GM18505 (cell line): ENCODE measurements around the gene CTDSPL.

ENCODE experiments used
- ATAC-seq: cut with Tn5 transposase; IDR thresholded peaks from one replicate; pipeline ENCODE4 v1.9.1; 2021; ENCODE audit not compliant: unreplicated experiment
- POLR2A ChIP-seq: IDR thresholded peaks from 4 replicates; pipeline ENCODE4 v1.6.1; 2011; ENCODE audit warnings: borderline replicate concordance; ENCODE audit not compliant: insufficient read depth, insufficient read length; ENCODE audit errors: extremely low read depth

CTDSPL gene

DNA sequence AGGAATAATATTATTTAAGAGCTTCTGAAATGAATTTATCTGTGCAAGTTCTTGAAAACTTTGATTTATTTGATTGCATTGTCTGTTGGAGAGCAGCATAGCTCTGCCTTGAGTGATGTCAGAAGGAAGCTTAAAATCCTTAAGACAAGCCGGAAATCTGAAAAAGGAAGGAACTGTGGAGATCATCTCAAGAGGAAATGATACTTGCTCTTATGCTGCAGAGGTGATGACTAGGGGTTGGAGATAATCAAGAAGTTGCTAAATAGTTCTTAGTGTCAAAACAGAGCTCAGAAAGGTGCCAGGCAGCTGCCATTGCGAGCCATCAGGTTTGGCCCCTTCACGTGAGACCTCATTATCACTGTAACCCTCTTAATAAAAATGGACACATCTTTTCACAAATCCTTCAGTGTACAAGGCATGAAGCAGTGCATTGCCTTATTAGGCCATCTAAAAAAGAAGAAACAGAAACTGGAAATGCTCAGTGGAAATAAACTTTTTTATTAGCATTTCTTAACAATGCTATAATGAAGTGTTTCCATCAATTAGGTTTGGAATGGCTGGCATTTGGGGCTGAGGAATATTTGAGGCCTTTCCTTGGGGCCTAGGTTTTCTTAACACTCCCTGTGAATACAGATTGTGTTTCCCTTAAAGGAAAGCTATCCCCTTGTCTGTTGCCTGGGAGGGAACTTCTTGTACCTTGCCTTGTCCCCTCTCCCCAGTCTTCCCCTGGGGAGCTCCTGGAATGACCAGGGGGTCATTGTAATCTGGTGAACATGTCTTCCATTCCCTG is 94.4 kb downstream of the CTDSPL start:
- TF ChIP-seq POLR2A: no peak
- ATAC-seq: no peak

GRCh38 chr3:37956723-37957538 is 95.3 kb downstream of the CTDSPL start:
- ATAC-seq: no peak
- no peak for TF ChIP-seq POLR2A

DNA sequence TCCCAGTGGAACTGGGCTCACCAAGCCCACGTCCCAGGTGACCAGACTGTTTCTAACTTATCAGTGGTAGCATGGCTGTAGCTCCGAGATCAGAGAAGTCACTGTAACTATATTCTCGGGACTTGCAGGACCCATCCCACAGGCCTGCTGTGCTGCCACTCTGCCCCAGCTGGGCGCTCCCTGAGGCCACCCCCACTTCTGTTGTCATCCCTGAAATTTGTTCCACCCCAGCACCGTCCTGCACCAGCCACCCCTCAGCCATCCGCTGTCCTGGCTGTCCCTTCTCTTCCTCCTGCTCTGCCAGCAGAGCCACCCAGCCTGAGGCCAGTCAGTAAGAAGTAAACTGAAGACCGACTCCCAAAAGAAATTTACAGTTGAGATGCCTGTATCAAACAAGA is 95.9 kb downstream of the CTDSPL start:
- no peak for ATAC-seq
- TF ChIP-seq POLR2A: no peak

DNA sequence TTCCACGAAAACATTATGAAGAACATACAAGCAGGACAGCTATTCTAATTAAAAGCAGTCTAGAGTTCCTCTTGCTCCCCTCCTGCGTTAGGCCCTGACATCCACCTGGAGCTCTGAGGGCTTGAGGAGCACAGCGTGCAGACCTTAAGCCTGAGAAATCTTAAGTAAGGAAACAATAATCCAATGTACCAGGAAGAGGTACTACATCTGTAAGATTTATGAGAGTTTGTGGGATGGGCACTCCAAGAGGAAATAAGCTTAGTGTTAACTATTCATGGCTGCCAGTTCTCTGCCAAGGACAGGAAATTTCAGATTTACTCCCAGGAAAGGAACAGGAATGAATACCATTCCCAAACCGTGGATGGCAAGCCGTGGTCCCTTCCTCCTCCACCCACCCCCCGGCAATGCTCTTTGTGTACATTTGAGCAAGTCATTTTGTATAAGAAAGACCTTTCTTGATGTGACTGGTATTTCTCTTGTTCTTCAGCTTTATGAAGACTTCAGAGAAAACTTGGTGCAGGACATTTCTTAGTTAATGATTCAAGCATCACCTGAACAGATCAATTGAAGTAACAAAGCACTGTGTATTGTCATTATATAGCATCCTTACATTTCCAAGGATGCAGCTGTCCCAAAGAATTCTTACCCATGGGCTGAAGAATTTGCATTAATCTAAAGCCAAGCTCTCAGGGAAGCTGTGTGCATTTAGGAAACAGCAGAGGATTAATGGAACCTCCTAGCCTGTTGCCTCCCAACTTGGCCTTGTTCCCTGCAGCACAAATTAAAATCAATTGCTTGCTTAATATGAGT is 100.1 kb downstream of the CTDSPL start:
- no peak for ATAC-seq
- TF ChIP-seq POLR2A: no peak

DNA sequence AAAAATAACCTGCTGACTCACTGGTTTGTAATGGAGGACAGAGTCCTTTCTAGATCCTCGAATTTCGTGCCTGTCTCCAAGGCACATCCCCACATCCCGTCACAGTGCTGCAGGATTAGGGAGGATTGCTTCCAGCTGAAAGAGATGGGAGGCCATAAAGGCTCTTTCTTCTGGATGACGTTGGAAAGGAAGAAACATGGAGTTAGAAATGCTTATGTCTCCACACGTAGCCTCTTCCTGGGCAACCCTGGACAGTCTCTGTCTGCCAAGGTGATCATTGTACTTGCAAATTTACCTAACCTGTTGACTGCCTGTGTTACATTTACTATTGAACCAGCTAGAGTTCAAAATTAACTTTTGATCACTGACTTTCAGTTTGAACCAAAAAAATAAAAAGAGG is 101.3 kb downstream of the CTDSPL start:
- no peak for TF ChIP-seq POLR2A
- ATAC-seq: no peak

- TF ChIP-seq POLR2A: no peak
- ATAC-seq: no peak
Measured at GRCh38 chr3:37963635-37964034, 102.0 kb downstream of the CTDSPL start.

GRCh38 chr3:37964146-37964545 is 102.5 kb downstream of the CTDSPL start:
- no peak for TF ChIP-seq POLR2A
- no peak for ATAC-seq

- no peak for TF ChIP-seq POLR2A
- no peak for ATAC-seq
Measured at GRCh38 chr3:37964716-37965115, 103.0 kb downstream of the CTDSPL start.

- ATAC-seq: no peak
- TF ChIP-seq POLR2A: no peak
Measured at GRCh38 chr3:37967260-37967881, 105.7 kb downstream of the CTDSPL start.

DNA sequence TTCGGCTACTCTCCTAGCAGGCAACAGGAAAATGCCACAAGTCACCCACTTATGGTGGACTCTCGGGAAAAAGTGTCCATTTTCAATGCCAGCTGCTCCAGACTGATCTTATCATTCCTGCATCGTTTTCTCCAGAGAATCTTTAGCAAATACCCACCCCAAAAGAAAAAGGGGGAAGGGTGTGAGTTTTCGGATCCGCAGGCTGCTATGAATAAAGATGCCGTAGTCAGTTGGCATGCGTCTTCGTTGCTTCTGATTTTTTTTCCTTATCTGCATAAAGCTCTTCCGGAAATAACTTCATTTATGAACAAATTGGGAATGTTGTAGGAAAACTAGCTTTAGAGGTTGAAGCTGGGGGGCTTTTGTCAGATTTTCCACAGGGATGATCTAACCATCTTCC is 106.5 kb downstream of the CTDSPL start:
- TF ChIP-seq POLR2A: no peak
- no peak for ATAC-seq

- no peak for ATAC-seq
- TF ChIP-seq POLR2A: no peak
Measured at GRCh38 chr3:37968813-37969595, 107.3 kb downstream of the CTDSPL start.

DNA sequence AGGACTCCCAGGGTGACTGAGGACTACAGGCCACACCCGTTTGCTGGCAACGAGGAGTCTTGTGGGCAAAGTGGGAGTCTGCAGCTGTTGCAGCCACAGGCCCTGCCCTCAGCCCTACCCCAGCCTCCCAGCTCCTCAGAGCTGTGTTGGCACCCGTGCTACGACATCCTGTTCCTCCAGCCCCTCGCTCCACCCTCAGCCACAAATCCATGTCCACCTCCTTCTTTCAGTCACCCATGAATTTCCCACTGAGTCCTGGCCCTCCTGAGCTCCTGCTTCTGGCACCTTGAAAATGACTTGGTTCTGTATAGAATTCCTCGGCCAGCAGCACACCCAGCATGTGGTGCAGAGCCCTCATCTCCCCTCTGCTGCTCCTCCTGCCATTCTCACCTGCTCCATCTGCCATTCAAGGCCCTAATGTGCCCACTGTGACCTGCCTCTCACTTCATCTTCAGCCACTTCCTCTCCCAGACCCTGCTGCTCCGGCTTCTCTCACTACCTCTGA is 108.0 kb downstream of the CTDSPL start:
- ATAC-seq: no peak
- no peak for TF ChIP-seq POLR2A
